ENCODE data around the gene NCAN.
"Not testable (repeated sequence)": the region's sequence is repeated elsewhere in the genome, so short reads cannot be mapped to it uniquely, and the experiment has no call there.

NCAN gene

DNA sequence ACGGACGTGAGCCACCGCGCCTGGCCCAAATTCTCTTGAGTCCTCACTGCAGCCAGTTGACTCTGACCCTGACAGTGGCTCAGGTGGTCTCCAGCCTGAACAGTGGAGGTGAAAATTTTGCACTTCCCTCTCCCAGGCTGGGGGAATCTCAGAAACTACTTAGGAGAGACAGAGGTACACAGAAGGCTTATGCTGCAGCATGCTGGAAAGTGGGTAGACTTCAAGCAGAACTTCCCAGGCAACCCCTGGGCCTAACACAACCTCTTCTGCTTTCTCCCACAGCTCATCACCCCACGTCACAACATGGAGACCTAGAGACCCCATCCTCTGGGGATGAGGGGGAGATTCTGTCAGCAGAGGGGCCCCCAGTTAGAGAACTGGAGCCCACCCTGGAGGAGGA, 14.4 kb downstream of the NCAN start:
- DNase-seq, result no peak

DNA sequence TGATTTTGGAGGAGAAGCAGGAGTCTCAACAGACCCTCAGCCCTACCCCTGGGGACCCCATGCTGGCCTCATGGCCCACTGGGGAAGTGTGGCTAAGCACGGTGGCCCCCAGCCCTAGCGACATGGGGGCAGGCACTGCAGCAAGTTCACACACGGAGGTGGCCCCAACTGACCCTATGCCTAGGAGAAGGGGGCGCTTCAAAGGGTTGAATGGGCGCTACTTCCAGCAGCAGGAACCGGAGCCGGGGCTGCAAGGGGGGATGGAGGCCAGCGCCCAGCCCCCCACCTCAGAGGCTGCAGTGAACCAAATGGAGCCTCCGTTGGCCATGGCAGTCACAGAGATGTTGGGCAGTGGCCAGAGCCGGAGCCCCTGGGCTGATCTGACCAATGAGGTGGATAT, 14.9 kb downstream of the NCAN start:
- no peak for DNase-seq

DNA sequence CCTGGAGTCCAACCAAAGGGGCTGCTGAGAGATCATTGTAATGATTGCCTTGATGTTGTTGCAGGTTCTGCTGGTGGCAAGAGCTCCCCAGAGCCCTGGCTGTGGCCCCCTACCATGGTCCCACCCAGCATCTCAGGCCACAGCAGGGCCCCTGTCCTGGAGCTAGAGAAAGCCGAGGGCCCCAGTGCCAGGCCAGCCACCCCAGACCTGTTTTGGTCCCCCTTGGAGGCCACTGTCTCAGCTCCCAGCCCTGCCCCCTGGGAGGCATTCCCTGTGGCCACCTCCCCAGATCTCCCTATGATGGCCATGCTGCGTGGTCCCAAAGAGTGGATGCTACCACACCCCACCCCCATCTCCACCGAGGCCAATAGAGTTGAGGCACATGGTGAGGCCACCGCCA, 15.5 kb downstream of the NCAN start:
- no peak for DNase-seq

DNA sequence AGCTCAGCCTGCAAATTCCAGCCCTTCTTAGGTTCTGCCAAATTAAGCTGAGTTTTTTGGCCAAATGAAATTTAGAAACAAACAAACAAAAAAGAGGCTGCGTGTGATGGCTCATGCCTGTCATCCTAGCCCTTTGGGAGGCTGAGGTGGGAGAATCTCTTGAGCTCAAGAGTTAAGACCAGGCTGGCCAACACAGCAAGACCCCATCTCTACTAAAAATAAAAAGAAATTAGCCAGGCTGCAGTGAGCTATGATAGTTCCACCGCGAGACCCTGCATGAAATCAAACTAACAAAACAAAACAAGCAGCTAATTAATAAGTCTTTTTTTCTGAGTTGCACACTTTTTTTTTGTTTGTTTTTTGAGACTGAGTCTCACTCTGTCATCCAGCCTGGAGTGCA, 17.9 kb downstream of the NCAN start:
- no peak for DNase-seq

DNA sequence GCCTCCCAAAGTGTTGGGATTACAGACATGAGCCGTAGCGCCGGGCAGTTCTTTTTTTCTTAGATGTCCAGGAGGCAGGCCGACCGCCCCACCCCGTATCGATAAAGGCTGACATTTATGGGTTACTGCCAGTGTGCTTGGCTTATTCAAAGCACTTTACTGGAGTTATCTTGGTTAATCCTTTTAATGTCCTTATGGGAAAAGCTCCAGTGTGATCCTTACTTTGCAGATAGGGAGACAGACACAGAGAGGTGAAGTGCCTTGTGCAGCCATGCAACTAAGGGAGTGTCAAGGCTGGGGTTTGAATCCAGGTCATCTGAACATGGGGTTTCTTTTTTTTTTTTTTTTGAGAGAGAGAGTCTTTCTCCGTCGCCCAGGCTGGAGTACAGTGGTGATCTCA, 19.2 kb downstream of the NCAN start:
- no peak for DNase-seq

DNA sequence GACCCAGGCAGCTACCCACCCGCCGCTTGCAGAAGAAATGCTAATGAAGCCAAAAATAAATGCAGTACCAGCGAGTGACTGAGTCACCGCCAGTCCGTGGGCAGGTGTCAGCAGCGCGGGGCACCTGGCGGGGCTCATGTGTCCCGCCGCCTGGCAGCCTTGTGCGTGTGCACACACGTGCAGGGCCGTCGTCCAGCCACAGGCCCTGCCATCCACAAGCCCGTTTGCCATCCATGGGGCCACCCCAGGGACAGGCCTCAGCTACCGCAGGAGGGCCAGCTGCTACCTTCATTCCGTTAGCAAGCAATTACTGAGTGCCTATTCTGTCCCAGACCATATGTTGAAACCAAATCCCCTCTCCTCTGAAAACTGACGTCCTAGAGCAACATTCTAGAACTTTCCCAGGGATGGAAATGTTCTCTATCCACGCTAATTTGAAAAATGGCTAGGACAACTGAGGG, 20.5 kb downstream of the NCAN start:
- no peak for DNase-seq

DNA sequence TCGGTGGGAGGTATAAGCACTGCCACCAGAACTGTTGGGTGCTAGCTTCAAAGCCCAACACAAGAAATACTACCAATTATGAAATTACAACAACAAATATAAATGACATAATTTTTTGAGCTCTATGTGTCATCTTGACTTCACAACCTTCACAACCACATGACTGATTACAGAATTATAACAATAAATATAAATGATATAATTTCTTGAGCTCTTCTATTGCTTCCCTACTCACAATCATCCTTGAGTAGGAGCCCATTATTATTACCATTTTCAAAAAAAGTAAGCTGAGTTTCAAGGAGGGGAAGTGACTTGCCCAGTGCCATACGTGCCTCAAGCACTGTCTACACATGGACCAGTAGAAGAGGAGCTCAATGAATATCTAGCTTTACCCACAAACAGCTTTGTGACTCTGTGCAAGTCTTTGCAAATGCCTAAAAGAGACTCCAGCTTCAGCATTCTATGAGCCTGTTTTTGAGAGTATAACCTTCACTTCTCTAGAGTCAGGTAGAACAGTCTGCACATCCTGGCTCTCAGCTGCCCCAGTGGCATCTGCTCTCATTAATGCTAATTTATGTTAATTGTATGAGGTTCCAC, 22.6 kb downstream of the NCAN start:
- DNase-seq, result no peak

DNA sequence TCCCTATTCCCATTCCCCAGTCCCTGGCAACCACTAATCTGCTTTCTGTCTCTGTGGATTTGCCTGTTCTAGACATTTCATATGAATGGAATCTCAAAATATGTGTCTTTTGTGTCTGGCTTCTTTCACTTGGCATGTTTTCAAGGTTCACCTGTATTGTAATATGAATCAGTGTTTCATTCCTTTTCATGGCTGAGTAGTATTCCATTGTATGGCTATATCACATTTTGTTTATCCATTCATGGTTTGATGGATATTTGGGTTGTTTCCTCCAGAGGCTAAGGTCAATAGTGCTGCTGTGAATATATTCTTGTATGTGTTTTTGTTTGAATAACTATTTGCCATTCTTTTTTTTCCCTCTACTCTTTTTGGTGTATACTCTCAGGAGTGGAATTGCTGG, 24.4 kb downstream of the NCAN start:
- no peak for DNase-seq

DNA sequence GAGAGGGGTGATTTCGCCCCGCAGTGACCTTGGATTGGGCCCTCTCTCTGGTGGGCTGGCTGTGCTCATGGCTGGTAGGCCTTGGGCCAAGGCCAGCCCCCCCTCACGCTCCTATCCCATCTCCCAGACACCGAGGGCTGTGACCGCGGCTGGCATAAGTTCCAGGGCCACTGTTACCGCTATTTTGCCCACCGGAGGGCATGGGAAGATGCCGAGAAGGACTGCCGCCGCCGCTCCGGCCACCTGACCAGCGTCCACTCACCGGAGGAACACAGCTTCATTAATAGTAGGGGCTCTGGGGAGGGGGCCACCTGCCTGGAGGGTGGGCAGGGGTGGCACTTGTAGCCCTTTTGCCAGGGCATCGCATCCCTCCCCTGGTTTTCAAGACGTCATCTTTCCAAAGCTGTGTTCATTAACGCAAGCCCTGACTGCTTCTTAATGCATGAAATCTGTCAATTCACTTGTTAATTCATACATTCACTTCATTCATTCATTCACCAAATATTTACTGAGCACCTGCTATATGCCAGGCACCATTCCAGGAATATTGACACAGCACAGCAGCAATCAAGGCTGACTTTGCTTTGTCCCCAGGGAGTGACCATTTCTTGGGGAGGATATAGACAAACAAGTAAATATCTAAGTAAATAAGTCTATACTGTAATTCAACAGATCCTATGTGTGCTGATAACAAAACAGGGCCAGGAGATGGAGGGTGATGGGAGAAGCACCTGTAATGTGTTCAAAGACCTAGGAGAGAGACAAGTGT, 26.6 kb downstream of the NCAN start:
- DNase-seq, result no peak

DNA sequence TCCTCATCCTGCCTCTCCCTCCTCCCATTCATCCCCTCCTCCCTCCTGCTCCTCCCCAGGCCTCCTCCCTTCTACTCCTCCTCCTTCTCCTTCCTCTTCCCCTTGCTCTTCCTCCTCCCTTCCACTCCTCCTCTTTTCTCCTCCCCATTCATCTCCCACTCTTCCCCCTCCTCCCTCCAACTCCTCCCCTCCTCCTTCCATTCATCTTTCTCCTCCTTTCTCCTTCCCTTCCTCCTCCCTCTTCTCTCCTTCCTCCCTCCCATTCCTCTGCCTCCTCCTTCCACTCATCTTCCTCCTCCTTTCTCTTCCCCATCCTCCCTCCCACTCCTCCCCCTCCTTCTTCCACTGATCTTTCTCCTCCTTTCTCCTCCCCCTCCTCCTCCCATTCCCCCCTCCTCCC, 27.9 kb downstream of the NCAN start:
- DNase-seq, result no peak

DNA sequence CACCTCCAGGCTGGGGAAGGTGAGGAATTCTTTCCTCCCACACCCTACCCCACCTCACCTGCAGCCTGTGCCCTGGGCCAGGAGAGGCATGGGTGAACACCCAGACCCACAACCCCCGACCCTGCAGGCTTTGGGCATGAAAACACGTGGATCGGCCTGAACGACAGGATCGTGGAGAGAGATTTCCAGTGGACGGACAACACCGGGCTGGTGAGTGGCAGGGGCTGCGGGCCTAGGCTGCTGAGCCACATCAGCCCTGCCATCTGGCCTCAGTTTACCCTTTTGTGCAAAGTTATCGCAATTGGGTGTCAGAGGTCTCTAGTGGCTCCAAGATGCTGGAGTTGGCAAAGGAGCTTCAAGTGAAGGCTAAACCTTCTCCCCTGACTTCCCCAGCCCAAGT, 28.7 kb downstream of the NCAN start:
- no peak for DNase-seq

DNA sequence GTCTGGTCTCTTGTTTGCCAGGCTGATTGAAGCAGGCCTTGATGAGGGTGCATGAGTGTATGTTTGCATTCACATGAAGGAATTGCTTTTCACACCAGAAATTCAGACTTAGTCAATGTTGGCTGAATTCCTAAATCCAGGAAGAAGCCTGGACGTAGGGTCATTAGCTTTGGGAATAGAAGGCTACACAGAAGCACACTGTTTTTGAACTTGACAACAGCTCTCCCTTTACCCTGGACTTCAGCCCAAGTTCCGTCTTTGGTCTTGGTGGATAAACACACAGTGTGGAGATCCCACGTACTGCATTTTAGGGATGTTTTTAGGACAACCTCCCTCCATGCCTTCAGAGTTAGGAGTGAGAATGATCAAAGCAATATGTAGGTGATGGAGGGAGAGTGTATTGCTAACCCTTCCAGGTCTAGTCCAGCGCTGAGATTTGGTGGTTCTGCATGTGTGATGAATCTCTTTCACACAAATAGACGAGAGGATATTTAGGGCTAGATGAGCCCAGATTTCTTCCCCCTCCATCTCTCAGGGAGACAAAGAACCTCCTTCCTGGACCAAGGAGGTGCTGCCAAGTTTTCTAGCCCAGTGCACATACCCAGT, 38.5 kb downstream of the NCAN start:
- DNase-seq, result no peak

DNA sequence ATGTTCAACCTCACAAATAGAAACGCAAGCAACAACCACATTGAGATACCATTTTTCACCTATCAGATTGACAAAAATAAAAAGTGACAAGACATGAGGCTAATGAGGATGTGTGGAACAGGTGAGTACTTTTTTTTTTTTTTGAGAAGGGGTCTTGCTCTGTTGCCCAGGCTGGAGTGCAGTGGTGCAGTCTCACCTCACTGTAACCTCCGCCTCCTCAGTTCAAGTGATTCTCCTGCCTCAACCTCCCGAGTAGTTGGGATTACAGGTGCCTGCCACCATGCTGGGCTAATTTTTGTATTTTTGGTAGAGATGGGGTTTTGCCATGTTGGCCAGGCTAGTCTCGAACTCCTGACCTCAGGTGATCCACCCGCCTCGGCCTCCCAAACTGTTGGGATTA, 41.7 kb downstream of the NCAN start:
- DNase-seq, result not testable (repeated sequence)

DNA sequence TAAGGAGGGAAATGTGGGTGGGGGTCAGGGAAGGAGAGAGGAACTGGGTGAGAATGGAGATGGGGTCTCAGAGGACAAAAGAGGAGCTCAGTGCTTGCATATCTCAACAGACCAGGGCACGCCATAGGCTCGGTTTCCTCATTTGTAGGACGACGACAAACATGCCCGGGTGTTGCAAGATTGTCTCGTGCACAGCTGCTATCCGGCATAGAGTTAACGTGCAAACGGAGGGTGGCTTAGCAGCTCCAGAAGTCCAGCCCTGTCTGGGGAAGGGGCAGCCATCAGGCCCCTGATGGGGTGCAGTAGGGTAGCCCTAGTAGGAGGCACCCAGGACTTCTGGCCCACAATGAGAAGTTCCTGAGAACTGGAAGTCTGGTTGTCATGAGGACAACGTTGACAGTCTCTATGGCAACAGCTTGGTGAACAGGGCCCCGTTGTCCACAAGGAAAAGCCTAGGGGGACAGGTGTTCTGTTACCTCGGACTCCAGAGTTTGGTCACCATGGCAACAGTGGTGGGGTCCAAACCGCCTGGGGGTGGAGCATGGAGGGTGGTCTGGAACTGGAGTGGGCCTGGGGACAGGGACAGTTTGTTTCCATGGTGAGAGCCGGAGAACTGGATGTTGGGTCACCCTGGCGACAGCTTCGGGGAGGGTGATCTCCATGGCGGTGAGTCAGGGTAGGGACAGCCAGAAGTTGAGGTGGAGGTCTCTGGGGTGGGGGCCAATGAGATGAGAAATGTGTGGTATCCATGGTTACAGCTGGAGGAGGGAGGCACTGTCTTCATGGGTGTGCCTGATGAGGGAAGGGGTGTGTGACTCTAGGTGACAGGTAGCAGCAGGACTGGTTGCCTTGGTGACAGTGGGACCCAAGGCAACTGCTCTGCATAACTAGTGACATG, 44.6 kb downstream of the NCAN start:
- DNase-seq, result no peak

DNA sequence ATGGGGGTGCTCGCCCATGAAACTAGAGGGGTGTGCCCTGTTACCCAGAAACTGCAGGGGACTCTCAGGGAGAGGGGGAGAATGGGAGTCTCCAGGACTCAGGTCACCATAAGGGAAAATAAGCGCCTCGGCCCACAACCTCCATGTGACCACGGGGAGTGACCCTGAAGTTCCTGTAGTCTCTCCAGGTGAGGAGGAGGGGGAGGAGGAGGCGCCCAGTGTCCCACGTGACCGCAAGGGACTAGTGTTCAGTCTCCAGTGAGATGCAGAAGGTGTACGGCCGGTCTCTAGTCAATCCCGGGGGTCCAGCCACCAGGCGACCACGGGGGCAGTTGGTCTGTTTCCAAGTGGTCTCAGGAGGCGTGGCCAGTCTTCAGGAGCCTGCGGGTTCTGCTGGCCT, 45.4 kb downstream of the NCAN start:
- DNase-seq, result no peak

DNA sequence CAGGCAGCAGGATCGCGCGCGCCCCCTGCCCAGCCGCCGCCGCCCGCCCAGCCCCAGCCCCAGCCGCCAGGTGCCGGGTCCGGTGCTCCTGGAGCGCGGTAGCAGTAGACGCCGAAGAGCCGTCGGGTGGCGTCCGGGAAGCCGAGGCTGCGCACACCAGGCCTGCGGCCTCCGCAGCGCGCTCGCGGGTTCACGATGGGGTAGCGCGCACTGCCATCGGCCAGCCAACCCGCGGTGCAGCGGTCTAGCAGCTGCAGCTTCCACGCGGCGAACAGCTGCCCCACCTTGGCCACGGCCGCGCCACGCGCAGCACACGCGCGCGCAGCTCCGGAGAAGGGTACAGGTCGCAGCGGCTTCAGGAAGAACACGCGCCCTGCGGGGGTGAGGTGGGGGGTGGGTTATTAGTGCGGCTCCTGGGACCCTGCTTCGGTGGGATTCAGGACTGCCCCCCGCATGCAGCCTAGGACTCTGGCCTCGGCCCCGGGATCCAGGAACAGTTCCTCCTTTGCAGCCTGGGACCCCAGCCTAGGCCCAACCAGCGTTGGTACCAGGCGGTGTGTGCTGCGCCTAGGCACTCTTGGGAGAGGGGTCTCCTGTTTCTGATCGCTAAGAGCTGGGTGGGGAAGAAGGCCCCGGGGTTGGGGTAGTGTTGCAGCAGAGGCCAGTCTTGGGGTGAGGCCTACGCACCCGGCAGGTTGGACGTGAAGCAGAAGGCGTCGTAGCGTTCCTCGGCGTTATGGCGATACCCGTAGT, 46.3 kb downstream of the NCAN start:
- no peak for DNase-seq

DNA sequence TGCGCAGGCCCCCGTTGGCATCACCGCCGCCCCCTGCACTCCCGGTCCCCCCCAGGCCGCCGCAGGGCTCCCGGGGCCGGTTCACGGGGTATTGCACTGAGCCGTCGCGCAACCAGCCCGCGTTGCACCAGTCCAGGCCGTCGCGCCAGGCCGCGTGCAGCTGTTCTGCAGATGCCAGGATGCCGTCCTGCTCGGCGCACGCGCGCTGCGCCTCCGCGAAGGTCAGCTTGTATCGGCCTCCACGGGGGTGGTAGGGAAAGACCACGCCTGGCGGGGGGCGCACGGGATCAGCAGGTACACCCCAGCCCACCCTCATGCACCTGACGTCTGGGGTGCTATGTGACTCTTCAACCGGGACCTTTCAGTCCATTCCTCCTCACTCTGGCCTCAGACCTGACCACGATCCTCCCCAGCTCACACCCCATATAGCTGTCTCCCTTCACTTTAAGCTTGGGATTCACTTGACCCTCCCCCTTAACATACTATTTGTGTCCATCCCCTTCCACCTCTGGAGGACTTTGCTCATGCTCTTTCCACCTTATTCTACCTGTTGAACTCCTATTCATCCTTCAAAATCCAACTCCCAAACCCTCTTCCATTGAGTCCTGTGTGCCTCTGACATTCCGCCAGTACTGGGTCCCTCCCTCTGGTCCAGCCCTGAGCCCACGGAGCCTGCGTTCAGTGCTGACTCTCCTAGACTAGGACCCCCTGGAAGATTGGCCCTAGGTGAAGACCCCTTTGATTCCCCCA, 47.0 kb downstream of the NCAN start:
- no peak for DNase-seq

DNA sequence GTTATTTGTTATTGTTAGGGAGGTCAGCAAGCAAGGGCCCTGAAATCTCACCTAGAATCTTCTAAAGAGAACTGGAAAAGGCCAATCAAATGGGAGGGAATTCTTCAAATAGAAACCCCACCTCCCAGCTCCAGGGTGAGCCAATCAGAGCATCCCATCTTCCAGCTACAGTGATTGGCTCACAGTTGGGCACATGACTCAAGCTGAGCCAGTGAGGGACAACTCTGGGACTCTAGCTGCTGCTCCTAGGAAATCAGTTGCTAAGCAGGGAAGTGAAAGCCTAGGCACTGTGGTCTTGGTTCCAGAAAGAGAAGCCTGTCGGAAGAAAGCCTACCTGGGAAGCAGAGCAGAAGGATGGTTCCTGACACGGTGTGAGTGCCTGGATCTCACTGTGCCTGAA, 48.0 kb downstream of the NCAN start:
- no peak for DNase-seq

DNA sequence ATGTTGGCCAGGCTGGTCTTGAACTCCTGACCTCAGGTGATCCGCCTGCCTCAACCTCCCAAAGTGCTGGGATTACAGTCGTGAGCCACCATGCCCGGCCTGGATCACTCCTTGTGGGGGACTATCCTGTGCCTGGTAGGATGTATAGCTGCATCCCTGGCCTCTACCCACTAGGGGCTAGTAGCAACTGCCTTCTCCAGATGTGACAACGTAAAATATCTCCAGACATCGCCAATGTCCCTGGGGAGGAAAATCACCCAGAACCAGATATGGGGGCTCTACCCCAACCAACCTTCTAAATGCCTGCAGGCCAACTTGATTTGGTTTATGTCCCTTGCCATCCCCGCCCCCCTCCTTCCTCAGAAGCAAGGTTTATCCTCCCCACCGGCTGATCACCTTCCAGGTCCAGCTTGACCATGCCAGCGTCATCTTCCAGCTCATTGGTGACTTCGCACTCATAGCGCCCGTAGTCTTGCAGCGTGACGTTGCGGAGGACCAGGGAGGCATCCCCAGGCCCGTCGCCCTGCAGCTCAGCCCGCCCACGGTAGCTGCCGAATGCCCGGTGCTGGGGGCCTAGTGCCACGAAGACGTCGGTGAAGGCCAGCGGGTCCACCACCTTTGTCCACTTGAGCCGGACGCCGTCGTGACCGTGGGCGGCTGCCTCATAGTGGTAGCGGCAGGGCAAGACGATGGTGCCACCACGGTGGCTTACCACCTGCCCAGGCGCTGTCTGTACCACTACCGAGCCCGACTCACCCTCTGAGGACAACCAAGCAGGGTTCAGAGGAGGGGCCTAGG, 48.9 kb downstream of the NCAN start:
- no peak for DNase-seq

DNA sequence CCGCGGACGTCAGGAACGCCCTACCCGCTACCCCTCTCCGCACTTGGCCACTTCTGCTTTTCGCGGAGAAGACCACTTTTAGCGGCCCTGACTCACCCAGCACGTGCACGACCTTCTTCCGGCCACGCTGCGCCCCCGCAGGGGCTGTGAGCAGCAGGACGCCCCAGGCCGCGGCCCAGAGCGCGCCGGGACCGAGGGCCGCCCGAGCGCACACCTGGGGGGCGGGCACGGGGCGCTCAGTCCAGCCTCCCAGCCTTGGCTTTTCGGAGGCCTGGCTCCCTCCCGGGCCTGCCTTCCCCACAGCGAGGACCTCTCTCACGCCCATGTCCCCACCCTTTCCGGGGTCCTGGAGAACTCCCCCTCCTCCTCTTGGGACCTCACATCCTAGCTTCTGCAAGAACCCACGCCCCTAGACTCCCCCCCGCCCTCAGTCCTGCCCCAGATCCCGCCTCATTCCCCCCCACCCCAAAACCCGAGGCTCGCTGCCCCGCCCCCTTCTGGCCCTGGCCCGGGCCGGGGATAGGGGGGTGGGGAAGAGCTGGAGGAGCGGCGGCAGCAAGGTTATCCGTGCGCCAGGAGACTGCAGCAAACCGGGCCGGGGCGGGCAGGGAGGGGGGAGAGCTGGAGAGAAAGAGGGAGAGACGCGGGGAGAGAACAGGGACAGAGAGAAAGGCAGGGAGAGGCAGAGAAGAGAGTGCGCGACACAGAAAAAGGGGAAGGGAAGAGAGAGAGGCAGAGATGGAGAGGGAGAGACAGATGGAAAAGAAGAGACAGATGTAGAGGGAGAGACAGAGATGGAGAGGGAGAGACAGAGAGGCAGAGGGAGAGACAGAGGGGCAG, 49.8 kb downstream of the NCAN start:
- DNase-seq, result no peak

All from stimulated activated CD4-positive, alpha-beta T cell treated with anti-CD3 and anti-CD28 coated beads, Interleukin-4, amount 100 ng/mL, for 1 hour (primary cell).